Measurements from ENCODE around the gene CEL. TPM values are rescaled to one million over a fixed set of nuclear protein-coding genes. Genes with fewer than 3 reads are reported as not detected.

The CEL gene
- total RNA-seq, 1 donor from 2014 or later, result 3.5 TPM

DNA sequence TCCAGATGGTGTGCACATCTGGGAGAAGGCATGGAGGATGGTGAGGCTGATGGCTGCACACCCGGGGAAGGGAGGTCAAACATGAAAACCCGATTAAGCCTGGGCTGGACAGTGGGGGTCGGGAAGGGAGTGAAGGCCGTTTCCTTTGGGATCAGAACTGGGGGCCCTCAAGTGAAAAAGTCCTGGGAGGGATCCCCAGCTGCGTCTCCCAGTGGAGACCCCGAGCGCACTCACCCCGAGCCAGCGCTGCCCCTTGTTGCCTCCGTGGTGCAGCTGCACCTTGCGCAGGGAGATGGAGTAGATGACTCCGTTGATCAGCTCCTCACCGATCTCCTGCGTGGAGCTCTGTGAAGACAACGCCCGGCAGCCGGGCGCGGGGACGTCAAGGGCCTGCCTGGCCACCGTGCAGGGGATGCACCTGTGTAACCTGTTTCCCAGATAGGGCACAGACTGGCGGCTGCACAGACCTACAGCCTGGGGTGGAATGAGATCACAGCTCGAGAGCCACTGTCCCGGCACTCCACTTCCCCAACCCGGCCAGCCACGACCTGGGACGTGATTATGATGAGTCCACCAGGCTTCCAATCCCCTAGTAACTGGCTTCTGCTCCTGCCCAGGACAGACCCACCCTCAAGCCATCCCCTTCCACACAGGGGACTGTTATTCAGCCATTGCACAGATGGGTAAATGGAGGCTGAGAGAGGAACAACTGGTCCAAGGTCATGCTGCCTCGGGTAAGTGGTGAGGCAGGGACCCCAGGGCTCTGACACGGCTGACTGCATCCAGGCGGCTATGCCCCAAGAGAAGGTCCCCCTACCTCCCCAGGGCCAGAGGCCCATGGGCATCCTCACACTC, 50.3 kb downstream of the CEL start:
- TF ChIP-seq, protein P1, sequence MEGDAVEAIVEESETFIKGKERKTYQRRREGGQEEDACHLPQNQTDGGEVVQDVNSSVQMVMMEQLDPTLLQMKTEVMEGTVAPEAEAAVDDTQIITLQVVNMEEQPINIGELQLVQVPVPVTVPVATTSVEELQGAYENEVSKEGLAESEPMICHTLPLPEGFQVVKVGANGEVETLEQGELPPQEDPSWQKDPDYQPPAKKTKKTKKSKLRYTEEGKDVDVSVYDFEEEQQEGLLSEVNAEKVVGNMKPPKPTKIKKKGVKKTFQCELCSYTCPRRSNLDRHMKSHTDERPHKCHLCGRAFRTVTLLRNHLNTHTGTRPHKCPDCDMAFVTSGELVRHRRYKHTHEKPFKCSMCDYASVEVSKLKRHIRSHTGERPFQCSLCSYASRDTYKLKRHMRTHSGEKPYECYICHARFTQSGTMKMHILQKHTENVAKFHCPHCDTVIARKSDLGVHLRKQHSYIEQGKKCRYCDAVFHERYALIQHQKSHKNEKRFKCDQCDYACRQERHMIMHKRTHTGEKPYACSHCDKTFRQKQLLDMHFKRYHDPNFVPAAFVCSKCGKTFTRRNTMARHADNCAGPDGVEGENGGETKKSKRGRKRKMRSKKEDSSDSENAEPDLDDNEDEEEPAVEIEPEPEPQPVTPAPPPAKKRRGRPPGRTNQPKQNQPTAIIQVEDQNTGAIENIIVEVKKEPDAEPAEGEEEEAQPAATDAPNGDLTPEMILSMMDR (conservative IDR thresholded peaks at IDR 0.05), result no peak
- Mint-ChIP-seq H3K27me3 (ENCODE audit: low read depth) (no peaks in the 10 kb centered on the region), H3K4me1 (peaks cover 11% of the 10 kb centered on the region), H3K27ac (ENCODE audit: unreplicated experiment) (no peak overlapping the region), H3K4me3 (no peak overlapping the region), H3K9me3 (no peaks in the 10 kb centered on the region), H3K36me3 (ENCODE audit: low read depth) (no peaks in the 10 kb centered on the region)
- DNase-seq (ENCODE audit: low read depth, low spot score), result no peak

- no peaks in the 10 kb centered on the region for H3K9me3 Mint-ChIP-seq
- TF ChIP-seq, protein P1 (conservative IDR thresholded peaks at IDR 0.05), result no peak
- no peaks in the 10 kb centered on the region for H3K27me3 Mint-ChIP-seq (ENCODE audit: low read depth)
- no peak overlapping the region for H3K4me3 Mint-ChIP-seq
- H3K36me3 Mint-ChIP-seq (ENCODE audit: low read depth), result no peaks in the 10 kb centered on the region
- H3K4me1 Mint-ChIP-seq, result peaks cover 14% of the 10 kb centered on the region
- no peak overlapping the region for H3K27ac Mint-ChIP-seq (ENCODE audit: unreplicated experiment)
- DNase-seq (ENCODE audit: low read depth, low spot score), result no peak
Observed at GRCh38 chr9:133112663-133113026, 50.9 kb downstream of the CEL start.

GRCh38 chr9:133113163-133113948, 51.6 kb downstream of the CEL start:
- Mint-ChIP-seq H3K27me3 (ENCODE audit: low read depth) (no peaks in the 10 kb centered on the region), H3K4me3 (no peak overlapping the region), H3K9me3 (no peaks in the 10 kb centered on the region), H3K27ac (ENCODE audit: unreplicated experiment) (peak overlapping the region; percentile 50), H3K4me1 (peaks cover 18% of the 10 kb centered on the region), H3K36me3 (ENCODE audit: low read depth) (no peaks in the 10 kb centered on the region)
- no peak for DNase-seq (ENCODE audit: low read depth, low spot score)
- TF ChIP-seq, protein P1 (conservative IDR thresholded peaks at IDR 0.05), result no peak

DNA sequence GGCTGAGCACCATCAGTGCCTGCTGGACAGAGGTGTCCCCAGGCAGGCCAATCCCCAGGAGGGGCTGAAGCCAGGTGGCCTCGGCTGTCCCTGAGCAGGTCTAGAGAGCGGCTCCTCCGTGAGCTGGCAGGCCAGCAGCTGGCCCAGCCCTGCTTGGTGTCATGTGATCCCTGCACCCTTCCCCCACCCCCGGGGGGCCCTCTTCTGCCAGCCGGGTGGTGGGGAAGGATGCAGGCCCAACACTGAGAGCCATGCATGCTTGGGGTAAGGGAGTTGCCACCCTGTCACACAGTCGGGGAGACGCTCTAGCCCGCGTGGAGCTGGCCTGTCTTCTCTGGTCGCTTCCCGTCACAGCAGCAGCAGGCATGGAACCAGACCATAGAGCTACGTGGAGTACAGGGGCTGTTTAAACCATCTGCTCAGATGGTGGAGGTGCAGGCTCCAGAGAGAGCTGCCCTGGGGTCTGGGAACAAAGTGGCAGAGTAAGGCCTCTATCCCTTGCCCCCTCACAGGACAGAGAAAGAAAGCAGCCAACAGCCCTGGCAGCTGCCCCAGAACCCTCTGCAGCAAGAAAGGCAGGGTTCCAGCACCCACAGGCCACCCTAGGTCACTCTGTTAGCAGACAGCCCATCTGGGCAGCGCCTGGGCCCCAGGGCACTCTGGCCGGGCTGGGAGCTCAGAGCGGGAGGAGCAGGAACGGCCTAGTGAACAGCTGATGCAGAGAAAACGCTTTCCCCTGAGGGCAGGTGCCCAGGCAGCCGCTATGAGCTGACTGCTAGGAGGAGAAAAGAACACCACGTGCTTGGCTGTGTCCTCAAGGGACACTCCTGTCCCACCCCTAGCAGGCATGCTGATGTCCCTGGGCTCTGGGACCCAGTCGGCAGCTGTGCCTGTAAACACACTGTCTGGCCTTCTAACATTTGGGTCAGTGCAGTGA, 52.4 kb downstream of the CEL start:
- Mint-ChIP-seq H3K36me3 (ENCODE audit: low read depth) (no peaks in the 10 kb centered on the region), H3K4me1 (peaks cover 27% of the 10 kb centered on the region), H3K27me3 (ENCODE audit: low read depth) (no peaks in the 10 kb centered on the region), H3K4me3 (peak overlapping the region; percentile 69), H3K27ac (ENCODE audit: unreplicated experiment) (peak overlapping the region; percentile 57), H3K9me3 (no peaks in the 10 kb centered on the region)
- TF ChIP-seq, protein P1 (conservative IDR thresholded peaks at IDR 0.05), result no peak
- DNase-seq (ENCODE audit: low read depth, low spot score), result no peak

Measured in neural crest cell (in vitro differentiated cells).